HepG2 (cell line): ENCODE data around the gene TEF. TPM values are rescaled to one million over a fixed set of nuclear protein-coding genes. Genes with fewer than 3 reads are reported as not detected.

Source experiments
- CCAR2 ChIP-seq: fragments of 200-400 bp; formaldehyde crosslinking; optimal IDR thresholded peaks from 2 replicates; pipeline ENCODE3; 2018; ENCODE audit warnings: low read depth, mild to moderate bottlenecking, low read length, moderate library complexity
- CSRNP1 ChIP-seq: sonication (generic); formaldehyde crosslinking; IDR thresholded peaks from 2 replicates; pipeline ENCODE4 v1.8.1; 2023; ENCODE audit warnings: mild to moderate bottlenecking, missing genetic modification reagents
- EP300 ChIP-seq, 3 experiments: sonication (generic) in 1 of 3; formaldehyde crosslinking in 1 of 3; IDR thresholded peaks; 2 replicates each; pipeline versions ENCODE4 v1.5.1 to v1.6.1; 2011 to 2020; ENCODE audit warnings: low read depth in 2 of 3, low read length in 2 of 3, borderline replicate concordance in 1 of 3, improper control_type of control experiment in 1 of 3, mild to moderate bottlenecking in 1 of 3, missing genetic modification reagents in 1 of 3, moderate library complexity in 1 of 3
- HDAC2 ChIP-seq: sonication (generic); formaldehyde crosslinking; IDR thresholded peaks from 2 replicates; pipeline ENCODE4 v1.4.0; 2020; ENCODE audit warnings: missing genetic modification reagents
- KDM3A ChIP-seq: IDR thresholded peaks from 2 replicates; pipeline ENCODE4 v1.6.1; 2018; ENCODE audit warnings: low read depth, missing compliant biosample characterization
- MYNN ChIP-seq: sonication (generic); formaldehyde crosslinking; IDR thresholded peaks from 2 replicates; pipeline ENCODE4 v1.4.0; 2020; ENCODE audit warnings: mild to moderate bottlenecking, low read depth, missing genetic modification reagents
- NFRKB ChIP-seq: fragments of 450-650 bp; IDR thresholded peaks from 2 replicates; pipeline ENCODE4 v1.6.1; 2017
- PAF1 ChIP-seq: IDR thresholded peaks from 2 replicates; pipeline ENCODE4 v1.6.1; 2016; ENCODE audit warnings: missing genetic modification reagents, missing compliant biosample characterization
- PAXIP1 ChIP-seq: sonication (generic); formaldehyde crosslinking; conservative IDR thresholded peaks from 2 replicates; pipeline ENCODE4 v1.4.0; 2020; ENCODE audit warnings: mild to moderate bottlenecking, missing genetic modification reagents, moderate library complexity
- PCBP1 ChIP-seq: fragments of 200-400 bp; formaldehyde crosslinking; IDR thresholded peaks from 2 replicates; pipeline ENCODE4 v1.6.1; 2017; ENCODE audit warnings: mild to moderate bottlenecking, low read depth, low read length, borderline replicate concordance
- ZNF530 ChIP-seq: sonication (generic); formaldehyde crosslinking; IDR thresholded peaks from 2 replicates; pipeline ENCODE4 v1.5.0; 2020; ENCODE audit warnings: low read depth, mild to moderate bottlenecking, missing genetic modification reagents
- ZSCAN20 ChIP-seq: sonication (generic); formaldehyde crosslinking; IDR thresholded peaks from 2 replicates; pipeline ENCODE4 v1.4.0; 2020; ENCODE audit warnings: missing genetic modification reagents, mild to moderate bottlenecking, borderline replicate concordance
- polyA plus RNA-seq, 8 experiments: library from polyadenylated mRNA; depleted of rRNA in 3 of 8; stranded (reverse) in 7 of 8; unstranded in 1 of 8; fragments of >200 nt; fragmentation: Illumina TruSeq in 4 of 8; extraction: Trizol in 4 of 8; gene quantifications; 2 replicates each; pipeline versions ENCODE4 v1.2.1 to v1.2.3, GENCODE V29; 2011 to 2016; ENCODE audit warnings: low read depth in 4 of 8, missing spikeins in 1 of 8, mixed read lengths in 1 of 8; ENCODE audit not compliant: insufficient read depth in 1 of 8
- total RNA-seq, 5 experiments: library from RNA; depleted of rRNA; stranded (reverse); fragments of >200 nt; fragmentation: Illumina TruSeq; extraction: Trizol; gene quantifications; 2 replicates each; pipeline ENCODE4 v1.2.3, GENCODE V29; 2016; ENCODE audit warnings: low read depth in 1 of 5
- TF ChIP-seq, protein P1 (sequence below): sonication (generic); formaldehyde crosslinking; IDR thresholded peaks from 2 replicates; pipeline ENCODE4 v1.5.1; 2020; ENCODE audit warnings: mild to moderate bottlenecking, missing genetic modification reagents, moderate library complexity
- TF ChIP-seq, protein P2 (sequence below): sonication (generic); formaldehyde crosslinking; IDR thresholded peaks from 2 replicates; pipeline ENCODE4 v1.4.0; 2020; ENCODE audit warnings: missing genetic modification reagents

Gene TEF
- total and polyA plus RNA-seq, 2 of the 13 experiments (the other 11 are each of a cell fraction or from before 2014, with no cell fraction given): 7.6 to 11.2 TPM

GRCh38 chr22:41448189-41448808 is 66.6 kb downstream of the TEF start (continued):
- TF ChIP-seq PAXIP1 (peak; percentile 84), CCAR2 (peak; percentile 31), ZSCAN20 (CRISPR knock-in tag) (no peak), PCBP1 (peak; percentile 98), ZNF530 (CRISPR knock-in tag) (no peak), NFRKB (no peak), EP300 (IDR thresholded peaks at IDR 0.05; ENCODE audit: low read depth in 2 of 2, low read length in 2 of 2) (peak; percentile 89), EP300 (CRISPR knock-in tag; IDR thresholded peaks at IDR 0.05; ENCODE audit: borderline replicate concordance) (0 out of 2 replicates have a peak, but pooled peaks have one; percentile 51), CSRNP1 (CRISPR knock-in tag) (no peak), PAF1 (no peak), MYNN (CRISPR knock-in tag) (no peak), HDAC2 (0 out of 2 replicates have a peak, but pooled peaks have one; percentile 14), KDM3A (CRISPR knock-in tag) (0 out of 2 replicates have a peak, but pooled peaks have one; percentile 20)
- TF ChIP-seq, protein P1, sequence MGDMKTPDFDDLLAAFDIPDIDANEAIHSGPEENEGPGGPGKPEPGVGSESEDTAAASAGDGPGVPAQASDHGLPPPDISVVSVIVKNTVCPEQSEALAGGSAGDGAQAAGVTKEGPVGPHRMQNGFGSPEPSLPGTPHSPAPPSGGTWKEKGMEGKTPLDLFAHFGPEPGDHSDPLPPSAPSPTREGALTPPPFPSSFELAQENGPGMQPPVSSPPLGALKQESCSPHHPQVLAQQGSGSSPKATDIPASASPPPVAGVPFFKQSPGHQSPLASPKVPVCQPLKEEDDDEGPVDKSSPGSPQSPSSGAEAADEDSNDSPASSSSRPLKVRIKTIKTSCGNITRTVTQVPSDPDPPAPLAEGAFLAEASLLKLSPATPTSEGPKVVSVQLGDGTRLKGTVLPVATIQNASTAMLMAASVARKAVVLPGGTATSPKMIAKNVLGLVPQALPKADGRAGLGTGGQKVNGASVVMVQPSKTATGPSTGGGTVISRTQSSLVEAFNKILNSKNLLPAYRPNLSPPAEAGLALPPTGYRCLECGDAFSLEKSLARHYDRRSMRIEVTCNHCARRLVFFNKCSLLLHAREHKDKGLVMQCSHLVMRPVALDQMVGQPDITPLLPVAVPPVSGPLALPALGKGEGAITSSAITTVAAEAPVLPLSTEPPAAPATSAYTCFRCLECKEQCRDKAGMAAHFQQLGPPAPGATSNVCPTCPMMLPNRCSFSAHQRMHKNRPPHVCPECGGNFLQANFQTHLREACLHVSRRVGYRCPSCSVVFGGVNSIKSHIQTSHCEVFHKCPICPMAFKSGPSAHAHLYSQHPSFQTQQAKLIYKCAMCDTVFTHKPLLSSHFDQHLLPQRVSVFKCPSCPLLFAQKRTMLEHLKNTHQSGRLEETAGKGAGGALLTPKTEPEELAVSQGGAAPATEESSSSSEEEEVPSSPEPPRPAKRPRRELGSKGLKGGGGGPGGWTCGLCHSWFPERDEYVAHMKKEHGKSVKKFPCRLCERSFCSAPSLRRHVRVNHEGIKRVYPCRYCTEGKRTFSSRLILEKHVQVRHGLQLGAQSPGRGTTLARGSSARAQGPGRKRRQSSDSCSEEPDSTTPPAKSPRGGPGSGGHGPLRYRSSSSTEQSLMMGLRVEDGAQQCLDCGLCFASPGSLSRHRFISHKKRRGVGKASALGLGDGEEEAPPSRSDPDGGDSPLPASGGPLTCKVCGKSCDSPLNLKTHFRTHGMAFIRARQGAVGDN: peak; percentile 68
- TF ChIP-seq, protein P2, sequence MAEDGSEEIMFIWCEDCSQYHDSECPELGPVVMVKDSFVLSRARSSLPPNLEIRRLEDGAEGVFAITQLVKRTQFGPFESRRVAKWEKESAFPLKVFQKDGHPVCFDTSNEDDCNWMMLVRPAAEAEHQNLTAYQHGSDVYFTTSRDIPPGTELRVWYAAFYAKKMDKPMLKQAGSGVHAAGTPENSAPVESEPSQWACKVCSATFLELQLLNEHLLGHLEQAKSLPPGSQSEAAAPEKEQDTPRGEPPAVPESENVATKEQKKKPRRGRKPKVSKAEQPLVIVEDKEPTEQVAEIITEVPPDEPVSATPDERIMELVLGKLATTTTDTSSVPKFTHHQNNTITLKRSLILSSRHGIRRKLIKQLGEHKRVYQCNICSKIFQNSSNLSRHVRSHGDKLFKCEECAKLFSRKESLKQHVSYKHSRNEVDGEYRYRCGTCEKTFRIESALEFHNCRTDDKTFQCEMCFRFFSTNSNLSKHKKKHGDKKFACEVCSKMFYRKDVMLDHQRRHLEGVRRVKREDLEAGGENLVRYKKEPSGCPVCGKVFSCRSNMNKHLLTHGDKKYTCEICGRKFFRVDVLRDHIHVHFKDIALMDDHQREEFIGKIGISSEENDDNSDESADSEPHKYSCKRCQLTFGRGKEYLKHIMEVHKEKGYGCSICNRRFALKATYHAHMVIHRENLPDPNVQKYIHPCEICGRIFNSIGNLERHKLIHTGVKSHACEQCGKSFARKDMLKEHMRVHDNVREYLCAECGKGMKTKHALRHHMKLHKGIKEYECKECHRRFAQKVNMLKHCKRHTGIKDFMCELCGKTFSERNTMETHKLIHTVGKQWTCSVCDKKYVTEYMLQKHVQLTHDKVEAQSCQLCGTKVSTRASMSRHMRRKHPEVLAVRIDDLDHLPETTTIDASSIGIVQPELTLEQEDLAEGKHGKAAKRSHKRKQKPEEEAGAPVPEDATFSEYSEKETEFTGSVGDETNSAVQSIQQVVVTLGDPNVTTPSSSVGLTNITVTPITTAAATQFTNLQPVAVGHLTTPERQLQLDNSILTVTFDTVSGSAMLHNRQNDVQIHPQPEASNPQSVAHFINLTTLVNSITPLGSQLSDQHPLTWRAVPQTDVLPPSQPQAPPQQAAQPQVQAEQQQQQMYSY (CRISPR knock-in tag): no peak
